ENCODE results near the gene SLC24A4.

- TF ChIP-seq CTCF (IDR thresholded peaks at IDR 0.05; ENCODE audit: low read depth, low read length, poor library complexity, severe bottlenecking) = peak; percentile 12
- TF ChIP-seq EZH2phosphoT487 (IDR thresholded peaks at IDR 0.05; ENCODE audit: borderline replicate concordance, low read length) = no peak
Observed at GRCh38 chr14:92382677-92383076, 59.7 kb downstream of the SLC24A4 start.
